Thymus (tissue), 11 donors: Measurements from ENCODE around the gene TAS1R2. TPM values are rescaled to one million over a fixed set of nuclear protein-coding genes. Genes with fewer than 3 reads are reported as not detected.
"Not testable (repeated sequence)": the region's sequence is repeated elsewhere in the genome, so short reads cannot be mapped to it uniquely, and the experiment has no call there.

Experiments
- DNase-seq, 9 donors: peaks; one replicate each; pipeline ENCODE4 v3.0.0-alpha.2; 2013; ENCODE audit warnings: low spot score in 9 of 9, low read depth in 6 of 9, missing footprints in 1 of 9
- H3K27ac ChIP-seq, 2 donors: one replicate each; pipeline ENCODE4 v1.5.1; 2013; ENCODE audit warnings: control low read depth in 1 of 2, low read depth in 1 of 2, low read length in 1 of 2, mild to moderate bottlenecking in 1 of 2, moderate library complexity in 1 of 2
- H3K27me3 ChIP-seq, 2 donors: one replicate each; pipeline ENCODE4 v1.5.1; 2013; ENCODE audit warnings: low read length in 1 of 2; ENCODE audit not compliant: control insufficient read depth in 2 of 2, insufficient read depth in 1 of 2
- H3K36me3 ChIP-seq, 2 donors: one replicate each; pipeline ENCODE4 v1.5.1; 2013; ENCODE audit warnings: low read length in 1 of 2, mild to moderate bottlenecking in 1 of 2, moderate library complexity in 1 of 2; ENCODE audit not compliant: control insufficient read depth in 2 of 2, insufficient read depth in 2 of 2
- H3K4me1 ChIP-seq, 2 donors: one replicate each; pipeline ENCODE4 v1.5.1; 2013; ENCODE audit warnings: low read length in 2 of 2; ENCODE audit not compliant: control insufficient read depth in 2 of 2, insufficient read depth in 2 of 2
- H3K4me3 ChIP-seq, 2 donors: one replicate each; pipeline ENCODE4 v1.5.1; 2013; ENCODE audit warnings: low read length in 2 of 2, control low read depth in 1 of 2, mild to moderate bottlenecking in 1 of 2
- H3K9me3 ChIP-seq, 2 donors: one replicate each; pipeline ENCODE4 v1.5.1; 2013; ENCODE audit warnings: low read length in 1 of 2, mild to moderate bottlenecking in 1 of 2; ENCODE audit not compliant: control insufficient read depth in 2 of 2, insufficient read depth in 1 of 2
- WGBS: extraction: QIAGEN DNeasy Blood & Tissue Kit; methylation state at CpG from one replicate; pipeline ENCODE4 v1.1.7; 2013; 5-methylcytosine and 5-hydroxymethylcytosine counted together
- polyA plus RNA-seq: library from polyadenylated mRNA; stranded (reverse); fragments of 200-250 nt; gene quantifications from one replicate; pipeline ENCODE4 v1.2.3, GENCODE V29; 2013
- total RNA-seq: library from RNA; stranded (reverse); fragments of 120-200 nt; gene quantifications from one replicate; pipeline ENCODE4 v1.2.4, GENCODE V29; 2013
- donor health status: healthy.

TAS1R2 gene
- total and polyA plus RNA-seq, 2 donors: 0.02 TPM; not detected in 1

GRCh38 chr1:18847723-18848122, 11.7 kb downstream of the TAS1R2 start:
- not testable (repeated sequence) for H3K9me3 ChIP-seq, H3K4me1 ChIP-seq, H3K27ac ChIP-seq, H3K4me3 ChIP-seq, H3K27me3 ChIP-seq, DNase-seq, H3K36me3 ChIP-seq
- WGBS: 66% methylated on average over 2 of the region's 2 CpGs

DNA sequence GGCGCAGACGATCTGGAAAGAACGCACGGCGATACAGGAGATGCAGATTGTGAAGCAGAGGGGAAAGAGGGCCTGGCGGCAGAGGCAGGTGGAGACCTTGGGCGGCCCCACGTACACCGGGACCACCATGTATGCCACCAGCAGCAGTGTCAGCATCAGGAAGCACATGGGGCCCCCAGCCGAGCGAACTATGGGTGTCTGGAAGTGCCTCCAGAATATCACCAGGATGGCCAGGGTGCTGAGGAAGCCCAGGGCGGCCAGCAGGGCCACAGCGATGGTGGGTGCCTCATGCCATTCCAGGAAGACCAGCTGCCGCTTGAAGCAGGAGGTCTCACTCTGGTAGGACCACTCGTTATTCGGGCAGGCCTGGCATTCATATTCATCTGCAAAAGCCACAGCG, 19.3 kb downstream of the TAS1R2 start:
- Histone ChIP-seq H3K4me1 (no peaks in the 10 kb centered on the region), H3K36me3 (no peaks in the 10 kb centered on the region), H3K4me3 (no peak overlapping the region), H3K9me3 (no peaks in the 10 kb centered on the region), H3K27me3 (no peaks in the 10 kb centered on the region), H3K27ac (no peak overlapping the region)
- WGBS: 95% methylated on average over 17 of the region's 17 CpGs
- DNase-seq: no peak

DNA sequence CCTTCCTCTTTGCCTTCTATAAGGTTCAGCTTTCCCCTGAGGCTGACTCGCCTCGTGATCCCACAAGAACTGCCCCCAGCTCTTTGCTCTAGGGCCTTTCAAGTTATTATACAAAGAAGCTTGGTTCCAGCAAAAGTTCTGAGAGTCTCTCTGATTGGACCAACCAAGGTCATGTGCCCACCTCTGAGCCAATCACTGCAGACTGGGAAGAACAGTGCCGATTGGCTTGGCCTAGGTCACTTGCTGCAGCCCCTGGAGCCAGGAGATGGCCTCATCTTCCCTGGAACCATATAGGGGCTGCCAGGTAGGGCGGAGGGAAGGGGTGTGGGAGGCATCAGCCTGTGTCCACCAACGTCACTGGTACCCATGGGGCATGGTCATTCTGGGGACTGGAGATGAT, 22.8 kb downstream of the TAS1R2 start:
- Histone ChIP-seq H3K36me3 (no peaks in the 10 kb centered on the region), H3K4me1 (no peaks in the 10 kb centered on the region), H3K27me3 (no peaks in the 10 kb centered on the region), H3K9me3 (no peaks in the 10 kb centered on the region), H3K4me3 (no peak overlapping the region), H3K27ac (no peak overlapping the region)
- 86% methylated on average over 5 of the region's 5 CpGs for WGBS
- DNase-seq: no peak

GRCh38 chr1:18832319-18832718, 27.1 kb downstream of the TAS1R2 start:
- H3K4me3 ChIP-seq, H3K9me3 ChIP-seq, H3K27ac ChIP-seq, H3K27me3 ChIP-seq, H3K4me1 ChIP-seq, H3K36me3 ChIP-seq, DNase-seq: not testable (repeated sequence)
- WGBS: 52% methylated on average over 1 of the region's 1 CpG

- Histone ChIP-seq H3K9me3 (peaks cover 0 to 3% of the 10 kb centered on the region in 2 donors), H3K27me3 (no peaks in the 10 kb centered on the region), H3K4me1 (no peaks in the 10 kb centered on the region), H3K27ac (no peak overlapping the region), H3K4me3 (no peak overlapping the region), H3K36me3 (no peaks in the 10 kb centered on the region)
- WGBS: 91% methylated on average over 2 of the region's 2 CpGs
- no peak for DNase-seq
These were observed 27.8 kb downstream of the TAS1R2 start for GRCh38 chr1:18831656-18832055.

DNA sequence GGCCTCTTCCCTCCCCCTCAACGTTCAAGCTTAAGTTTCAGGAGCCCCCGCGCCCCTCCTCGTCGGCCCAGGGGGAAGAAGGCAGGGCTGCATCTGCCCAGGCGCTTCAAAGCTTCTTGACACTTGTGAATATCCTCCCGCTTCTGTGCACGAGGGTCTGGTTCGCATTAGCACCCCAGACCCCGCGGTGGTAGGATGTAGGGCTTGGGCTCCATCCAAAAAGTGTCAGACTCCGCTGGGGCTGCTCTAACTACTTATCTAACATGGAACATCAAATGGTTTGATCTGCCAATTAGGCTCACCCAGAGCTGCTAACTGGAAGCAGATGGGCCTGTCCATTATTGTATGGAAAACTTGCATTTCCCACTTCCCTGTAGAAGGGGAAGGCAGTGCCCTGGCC, 28.9 kb downstream of the TAS1R2 start:
- Histone ChIP-seq H3K27me3 (no peaks in the 10 kb centered on the region), H3K4me3 (no peak overlapping the region), H3K9me3 (peaks cover 0 to 3% of the 10 kb centered on the region in 2 donors), H3K4me1 (no peaks in the 10 kb centered on the region), H3K36me3 (no peaks in the 10 kb centered on the region), H3K27ac (no peak overlapping the region)
- DNase-seq: no peak
- WGBS: 58% methylated on average over 12 of the region's 12 CpGs

DNA sequence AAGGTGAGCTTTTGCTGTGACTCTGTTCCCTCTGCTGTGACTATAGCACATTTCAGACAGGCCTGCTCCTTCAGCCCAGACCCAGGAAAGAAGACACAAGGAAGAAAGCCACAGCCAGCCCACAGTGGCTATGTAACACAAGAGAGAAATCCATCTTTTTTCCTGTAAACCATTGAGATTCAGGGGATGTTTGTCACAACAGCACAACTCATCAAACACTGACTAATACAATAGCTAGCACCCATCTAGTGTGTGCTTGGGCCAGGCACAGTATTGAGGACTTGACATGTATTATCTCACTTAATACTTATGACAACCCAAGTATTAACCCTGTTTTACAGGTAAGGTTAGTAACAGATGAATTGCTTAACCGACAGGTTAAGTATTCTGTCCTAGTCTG, 29.8 kb downstream of the TAS1R2 start:
- Histone ChIP-seq H3K4me3 (no peak overlapping the region), H3K27me3 (no peaks in the 10 kb centered on the region), H3K27ac (no peak overlapping the region), H3K36me3 (no peaks in the 10 kb centered on the region), H3K9me3 (peaks cover 0 to 3% of the 10 kb centered on the region in 2 donors), H3K4me1 (no peaks in the 10 kb centered on the region)
- WGBS: 93% methylated on average over 1 of the region's 1 CpG
- DNase-seq: no peak

DNA sequence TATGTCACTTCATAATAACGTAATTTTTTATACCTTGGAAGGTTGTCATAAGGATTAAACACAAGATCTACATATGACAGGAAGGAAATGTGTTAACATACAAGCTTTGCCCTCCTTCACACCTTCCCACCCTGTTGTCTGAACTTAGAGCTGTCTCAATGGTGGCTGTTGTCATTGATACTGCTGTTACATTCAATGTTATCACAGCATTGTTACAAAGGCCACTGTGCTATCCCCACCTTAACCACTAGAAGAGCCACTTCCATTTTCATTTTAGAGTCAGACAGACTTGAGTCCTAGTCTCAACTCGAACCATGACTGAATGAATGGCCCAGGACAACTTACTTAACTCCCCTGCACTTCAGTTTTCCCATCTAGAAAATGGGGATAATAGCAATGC, 31.2 kb downstream of the TAS1R2 start:
- Histone ChIP-seq H3K9me3 (peaks cover 0 to 3% of the 10 kb centered on the region in 2 donors), H3K27me3 (no peaks in the 10 kb centered on the region), H3K4me3 (no peak overlapping the region), H3K4me1 (no peaks in the 10 kb centered on the region), H3K27ac (no peak overlapping the region), H3K36me3 (no peaks in the 10 kb centered on the region)
- no peak for DNase-seq
- WGBS: 69% methylated on average over 2 of the region's 2 CpGs

- H3K9me3 ChIP-seq: no peaks in the 10 kb centered on the region
- H3K27ac ChIP-seq: no peak overlapping the region
- no peak overlapping the region for H3K4me3 ChIP-seq
- 93% methylated on average over 6 of the region's 6 CpGs for WGBS
- no peak for DNase-seq
- peaks cover 11 to 24% of the 10 kb centered on the region in 2 donors for H3K27me3 ChIP-seq
- H3K36me3 ChIP-seq: no peaks in the 10 kb centered on the region
- no peaks in the 10 kb centered on the region for H3K4me1 ChIP-seq
These were observed 36.0 kb downstream of the TAS1R2 start for GRCh38 chr1:18823438-18823837.
